ENCODE data around the gene DNMT3B. TPM values are rescaled to one million over a fixed set of nuclear protein-coding genes. Genes with fewer than 3 reads are reported as not detected.

Gene DNMT3B
- total and polyA plus RNA-seq, 9 of the 15 experiments (the other 6 are each of a cell fraction or from before 2014, with no cell fraction given), result 9.3 to 74.8 (median 49.1) TPM

GRCh38 chr20:32777177-32777956 lies 15.2 kb downstream of the DNMT3B start:
- Histone ChIP-seq H4K20me1 (replicated peaks; ENCODE audit: control insufficient read depth, insufficient read depth, low read length) (peaks cover 23% of the 10 kb centered on the region), H3K79me2 (ENCODE audit: control insufficient read depth, insufficient read depth, low read length) (peaks cover 68% of the 10 kb centered on the region), H3K9ac (ENCODE audit: insufficient read depth in 1 of 2, low read depth in 2 of 2, low read length in 2 of 2) (peak overlapping the region in 1 of 2 experiments; percentile 7; a peak in 1 of 4 replicates), H3K27me3 (ENCODE audit: control insufficient read depth in 2 of 2, insufficient read depth in 2 of 2, low read length in 2 of 2) (no peaks in the 10 kb centered on the region), H3K9me3 (replicated peaks; ENCODE audit: control insufficient read depth, insufficient read depth, low read depth, low read length) (no peaks in the 10 kb centered on the region), H3K27ac (ENCODE audit: extremely low read depth, low read depth, low read length) (no peak overlapping the region; the same call in 2 of the 3 replicates), H3K9me1 (ENCODE audit: control insufficient read depth, insufficient read depth, low read length) (peaks cover 4% of the 10 kb centered on the region), H2AFZ (ENCODE audit: low read depth, low read length) (no peak overlapping the region), H3K4me1 (replicated peaks in 1 of 2; ENCODE audit: control insufficient read depth in 2 of 2, insufficient read depth in 2 of 2, low read length in 2 of 2) (peaks cover 6 to 24% of the 10 kb centered on the region in 2 experiments; a peak in 3 of 5 replicates), H3K4me2 (ENCODE audit: insufficient read depth, low read length) (no peak overlapping the region), H3K36me3 (ENCODE audit: control insufficient read depth, insufficient read depth, low read length) (peaks cover 74% of the 10 kb centered on the region), H3K4me3 (no peak overlapping the region)
- TF ChIP-seq NFYB (IDR thresholded peaks at IDR 0.05; ENCODE audit: extremely low read depth, insufficient read length), result no peak
- no peak for TF ChIP-seq TOE1 (IDR thresholded peaks at IDR 0.05; ENCODE audit: borderline replicate concordance)
- TF ChIP-seq TOE1 (CRISPR knock-in tag; IDR thresholded peaks at IDR 0.05; ENCODE audit: borderline replicate concordance, low read depth), result no peak
- FAIRE-seq (no peak), DNase-seq (ENCODE audit: extremely low read depth in 1 of 4, low spot score in 3 of 4) (no peak), ATAC-seq (no peak)
- no TSS peak for BruUV-seq (replicated peaks)
- CTCF ChIA-PET (ENCODE audit: low intra/inter-chr PET ratio), result interaction anchor here (1.5 to 5.0 kb wide), 2 partner anchors 102 to 255 kb away, joined by 9 to 66 read pairs; partner anchors contain the start of gene C20orf203
- in situ Hi-C loops (cut with MboI), result loop anchor here (10.0 kb wide), 1 partner anchor 263 kb away; no protein-coding TSS in a partner anchor
- POLR2A ChIA-PET, result interaction anchor here (0.6 to 2.2 kb wide), 8 partner anchors 8 to 197 kb away, joined by 3 to 11 read pairs (median 4); partner anchors contain the start of gene DNMT3B
- intact Hi-C loops (cut with micrococcal nuclease), result no loop called here
- WGBS (ENCODE audit: insufficient coverage, low coverage, missing lambda C conversion rate), result 83% methylated on average over 8 of the region's 8 CpGs

All from K562 (cell line).